Ascending aorta (tissue), 2 donors: ENCODE data around the gene CELSR1. TPM values are rescaled to one million over a fixed set of nuclear protein-coding genes. Genes with fewer than 3 reads are reported as not detected.

Experiments used
- DNase-seq, 2 donors: peaks; one replicate each; pipeline ENCODE4 v3.0.0-alpha.2; 2019; ENCODE audit warnings: low spot score in 2 of 2
- H3K27ac ChIP-seq, 2 donors: fragments of 200-600 bp; sonication (generic); one replicate each; pipeline ENCODE4 v1.5.1; 2016 to 2017; ENCODE audit warnings: mild to moderate bottlenecking in 1 of 2
- H3K27me3 ChIP-seq: fragments of 200-600 bp; sonication (generic); one replicate; pipeline ENCODE4 v1.5.1; 2017
- H3K36me3 ChIP-seq, 2 donors: fragments of 200-600 bp; sonication (generic); one replicate each; pipeline ENCODE4 v1.5.1; 2016
- H3K4me1 ChIP-seq, 2 donors: fragments of 200-600 bp; sonication (generic); one replicate each; pipeline ENCODE4 v1.5.1; 2016 to 2017; ENCODE audit warnings: mild to moderate bottlenecking in 1 of 2
- H3K4me3 ChIP-seq, 2 donors: fragments of 200-600 bp; sonication (generic); one replicate each; pipeline ENCODE4 v1.5.1; 2016 to 2017; ENCODE audit warnings: mild to moderate bottlenecking in 1 of 2
- H3K9me3 ChIP-seq, 2 donors: fragments of 200-600 bp; sonication (generic); one replicate each; pipeline ENCODE4 v1.5.1; 2016
- intact Hi-C: fragments of 100-400 bp; cut with DNase I; formaldehyde crosslinking; loops from one replicate; pipeline ENCODE4 v1.15.1; 2023
- total RNA-seq: library from RNA; depleted of rRNA; stranded (reverse); fragments of >200 nt; gene quantifications from one replicate; pipeline ENCODE4 v1.1.0, GENCODE V29; 2016
- TF ChIP-seq, protein P1 (sequence below), 3 experiments: fragments of 200-600 bp in 2 of 3; fragments of 450-650 bp in 1 of 3; sonication (generic) in 2 of 3; IDR thresholded peaks; one replicate each; pipeline ENCODE4 v1.5.1; 2016 to 2019; ENCODE audit warnings: antibody characterized with exemption in 3 of 3, mild to moderate bottlenecking in 1 of 3, moderate library complexity in 1 of 3

CELSR1 gene
- total RNA-seq, 1 donor from 2014 or later, result 10.5 TPM

DNA sequence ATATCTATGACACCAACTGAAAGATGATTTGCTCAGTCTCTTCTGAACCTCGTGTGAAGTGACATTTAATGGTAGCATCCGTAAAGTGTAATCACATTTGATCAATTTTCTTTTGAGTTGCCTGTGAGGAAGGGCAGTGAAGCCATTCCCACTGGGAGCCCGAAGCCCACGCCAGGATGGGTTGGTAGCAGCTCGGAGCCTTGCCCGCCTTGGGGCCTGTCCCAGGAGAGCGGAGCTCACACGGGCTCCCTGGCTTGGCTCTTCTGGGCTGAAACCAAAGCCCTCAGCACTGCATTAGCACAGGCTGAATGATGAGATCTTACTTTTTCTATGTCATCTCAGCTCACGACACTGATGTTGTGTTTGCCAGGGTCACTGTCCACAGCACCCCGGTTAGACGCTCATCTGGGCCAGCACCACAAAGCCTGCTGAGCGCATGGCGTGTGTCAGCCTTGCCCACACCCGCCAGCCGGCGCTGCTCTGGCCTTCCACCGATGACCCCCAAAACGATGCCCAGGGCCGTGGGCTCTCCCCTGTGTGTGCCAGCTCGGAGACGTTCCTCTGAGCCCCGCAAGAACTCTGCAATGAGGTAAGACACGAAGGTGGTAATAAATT lies 211.2 kb downstream of the CELSR1 start:
- TF ChIP-seq, protein P1, sequence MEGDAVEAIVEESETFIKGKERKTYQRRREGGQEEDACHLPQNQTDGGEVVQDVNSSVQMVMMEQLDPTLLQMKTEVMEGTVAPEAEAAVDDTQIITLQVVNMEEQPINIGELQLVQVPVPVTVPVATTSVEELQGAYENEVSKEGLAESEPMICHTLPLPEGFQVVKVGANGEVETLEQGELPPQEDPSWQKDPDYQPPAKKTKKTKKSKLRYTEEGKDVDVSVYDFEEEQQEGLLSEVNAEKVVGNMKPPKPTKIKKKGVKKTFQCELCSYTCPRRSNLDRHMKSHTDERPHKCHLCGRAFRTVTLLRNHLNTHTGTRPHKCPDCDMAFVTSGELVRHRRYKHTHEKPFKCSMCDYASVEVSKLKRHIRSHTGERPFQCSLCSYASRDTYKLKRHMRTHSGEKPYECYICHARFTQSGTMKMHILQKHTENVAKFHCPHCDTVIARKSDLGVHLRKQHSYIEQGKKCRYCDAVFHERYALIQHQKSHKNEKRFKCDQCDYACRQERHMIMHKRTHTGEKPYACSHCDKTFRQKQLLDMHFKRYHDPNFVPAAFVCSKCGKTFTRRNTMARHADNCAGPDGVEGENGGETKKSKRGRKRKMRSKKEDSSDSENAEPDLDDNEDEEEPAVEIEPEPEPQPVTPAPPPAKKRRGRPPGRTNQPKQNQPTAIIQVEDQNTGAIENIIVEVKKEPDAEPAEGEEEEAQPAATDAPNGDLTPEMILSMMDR (IDR thresholded peaks at IDR 0.05), result no peak
- H3K9me3 ChIP-seq, result no peaks in the 10 kb centered on the region
- H3K4me3 ChIP-seq, result no peak overlapping the region
- no peak overlapping the region for H3K27ac ChIP-seq
- intact Hi-C loops, result no loop called here
- no peaks in the 10 kb centered on the region for H3K4me1 ChIP-seq
- DNase-seq, result no peak
- no peaks in the 10 kb centered on the region for H3K36me3 ChIP-seq
- no peaks in the 10 kb centered on the region for H3K27me3 ChIP-seq

DNA sequence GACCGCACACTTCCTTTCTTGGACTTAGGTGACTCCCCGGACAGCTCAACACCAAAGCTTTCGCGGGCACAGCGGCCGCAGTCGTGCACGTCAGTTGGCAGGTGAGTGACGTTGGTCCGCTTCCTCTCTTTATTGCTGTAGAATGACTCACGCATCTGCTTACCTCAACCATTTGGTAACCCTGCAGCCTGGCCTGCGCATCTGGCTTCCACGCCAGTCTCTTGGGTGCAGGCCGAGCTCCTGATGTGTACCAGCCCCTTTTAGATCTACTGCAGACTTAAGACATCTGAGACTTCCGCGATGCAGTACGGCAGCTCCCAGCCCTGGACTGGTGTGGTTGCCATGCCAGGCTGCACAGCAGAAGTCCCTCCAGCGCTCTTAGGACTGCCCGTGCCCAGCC lies 214.3 kb downstream of the CELSR1 start:
- no peaks in the 10 kb centered on the region for H3K4me1 ChIP-seq
- no peak for DNase-seq
- H3K9me3 ChIP-seq, result no peaks in the 10 kb centered on the region
- H3K27ac ChIP-seq, result no peak overlapping the region
- no peak overlapping the region for H3K4me3 ChIP-seq
- H3K27me3 ChIP-seq, result no peaks in the 10 kb centered on the region
- intact Hi-C loops, result no loop called here
- TF ChIP-seq, protein P1 (IDR thresholded peaks at IDR 0.05), result no peak
- no peaks in the 10 kb centered on the region for H3K36me3 ChIP-seq

DNA sequence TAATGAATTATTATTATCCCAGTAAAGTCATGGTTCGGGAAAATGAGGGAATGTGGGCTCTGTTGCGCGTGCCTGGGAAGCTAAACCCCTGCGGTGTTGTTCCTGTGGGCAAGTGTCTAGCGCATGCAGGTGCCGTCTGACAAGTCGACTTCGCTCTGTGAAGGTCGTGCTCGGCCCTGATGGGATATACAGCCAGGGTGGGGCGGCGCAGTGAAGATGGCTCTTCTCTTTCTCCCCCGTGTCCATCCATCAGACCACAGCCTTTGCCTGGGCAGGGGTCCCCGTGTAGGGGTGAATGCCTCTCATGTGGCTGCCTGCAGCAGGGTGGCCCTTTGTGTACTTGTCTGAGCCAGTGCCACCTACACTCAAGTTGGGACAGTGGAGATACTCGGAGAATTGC lies 214.7 kb downstream of the CELSR1 start:
- Histone ChIP-seq H3K9me3 (no peaks in the 10 kb centered on the region), H3K4me1 (no peaks in the 10 kb centered on the region), H3K4me3 (no peak overlapping the region), H3K36me3 (no peaks in the 10 kb centered on the region), H3K27ac (no peak overlapping the region), H3K27me3 (no peaks in the 10 kb centered on the region)
- TF ChIP-seq, protein P1 (IDR thresholded peaks at IDR 0.05), result no peak
- intact Hi-C loops, result no loop called here
- DNase-seq, result no peak

DNA sequence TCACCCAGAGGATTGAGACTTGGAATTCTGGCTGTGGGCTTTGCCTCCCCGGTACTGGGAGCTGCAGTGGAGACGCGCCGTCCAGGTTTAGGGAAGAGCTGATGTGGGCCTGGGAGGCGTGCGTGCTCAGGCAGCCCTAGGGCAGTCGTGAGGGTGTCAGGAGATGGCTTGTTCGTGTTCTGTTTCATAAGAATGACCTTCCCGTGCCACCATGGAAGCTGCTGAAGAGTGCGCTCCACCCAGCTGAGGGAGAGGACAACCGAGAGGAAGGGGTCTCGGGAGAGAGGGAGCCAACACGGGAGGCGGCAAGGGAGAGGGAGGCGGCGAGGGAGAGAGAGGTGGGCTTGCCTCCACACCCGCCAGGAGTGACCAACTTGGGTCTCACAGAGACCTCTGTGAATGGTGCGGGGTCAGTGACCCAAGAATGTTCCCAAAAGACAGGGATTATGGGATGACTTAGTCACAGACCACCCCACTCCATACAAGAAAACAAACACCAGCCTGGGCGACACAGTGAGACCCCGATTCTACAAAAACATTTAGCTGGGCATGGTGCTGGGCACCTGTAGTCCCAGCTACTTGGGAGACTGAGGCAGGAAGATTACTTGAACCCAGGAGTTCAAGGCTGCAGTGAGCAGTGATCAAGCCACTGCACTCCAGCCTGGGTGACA lies 216.6 kb downstream of the CELSR1 start:
- H3K4me3 ChIP-seq, result no peak overlapping the region
- TF ChIP-seq, protein P1 (IDR thresholded peaks at IDR 0.05), result no peak
- H3K36me3 ChIP-seq, result no peaks in the 10 kb centered on the region
- intact Hi-C loops, result no loop called here
- no peak for DNase-seq
- no peaks in the 10 kb centered on the region for H3K9me3 ChIP-seq
- H3K27ac ChIP-seq, result no peak overlapping the region
- no peaks in the 10 kb centered on the region for H3K4me1 ChIP-seq
- H3K27me3 ChIP-seq, result no peaks in the 10 kb centered on the region

DNA sequence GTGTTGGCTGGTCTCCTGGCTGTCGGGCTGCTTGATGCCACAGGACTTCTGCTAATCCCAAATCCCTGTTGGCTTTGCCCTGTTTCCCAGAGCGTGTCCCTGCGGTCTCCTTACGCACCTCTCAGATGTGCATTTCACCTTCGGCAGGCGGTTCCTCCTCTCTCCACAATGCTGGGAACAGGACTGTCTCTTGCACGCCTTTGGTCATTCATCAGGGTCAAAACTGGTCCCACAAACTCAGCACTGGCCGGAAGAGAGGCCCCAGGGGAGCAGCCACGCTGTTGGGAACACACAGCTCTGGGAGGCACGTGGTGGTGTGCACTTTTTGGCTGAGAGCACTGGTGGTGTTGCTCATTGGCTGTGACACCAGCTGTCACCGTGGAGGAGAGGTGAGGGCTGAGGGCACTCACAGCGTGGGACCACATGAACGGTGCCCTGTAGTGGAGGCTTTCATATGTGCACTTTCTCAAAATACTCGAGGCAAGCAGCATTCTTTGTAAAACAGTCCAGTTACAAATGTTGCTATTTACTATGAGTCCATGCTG lies 217.2 kb downstream of the CELSR1 start:
- no peak for DNase-seq
- no peaks in the 10 kb centered on the region for H3K27me3 ChIP-seq
- TF ChIP-seq, protein P1 (IDR thresholded peaks at IDR 0.05), result no peak
- no peak overlapping the region for H3K27ac ChIP-seq
- H3K4me3 ChIP-seq, result no peak overlapping the region
- H3K4me1 ChIP-seq, result no peaks in the 10 kb centered on the region
- H3K9me3 ChIP-seq, result no peaks in the 10 kb centered on the region
- intact Hi-C loops, result no loop called here
- H3K36me3 ChIP-seq, result no peaks in the 10 kb centered on the region
